Measurements from ENCODE around the gene ZNF836. TPM values are rescaled to one million over a fixed set of nuclear protein-coding genes. Genes with fewer than 3 reads are reported as not detected.

The ZNF836 gene
- total RNA-seq, 1 donor from 2014 or later = 7.5 TPM

GRCh38 chr19:52172347-52172746 lies 926 bp upstream of the ZNF836 start:
- no peak overlapping the region for H3K27ac ChIP-seq (ENCODE audit: low read depth, low read length)
- peaks cover 8% of the 10 kb centered on the region for H3K36me3 ChIP-seq (ENCODE audit: insufficient read depth, low read length)
- Mint-ChIP-seq H3K4me1 (ENCODE audit: low read depth, unreplicated experiment) (peaks cover 2% of the 10 kb centered on the region), H3K9me3 (ENCODE audit: unreplicated experiment) (peaks cover 21% of the 10 kb centered on the region), H3K27me3 (ENCODE audit: low read depth, unreplicated experiment) (no peaks in the 10 kb centered on the region), H3K4me3 (ENCODE audit: unreplicated experiment) (peak overlapping the region; percentile 100), H3K36me3 (ENCODE audit: low read depth, unreplicated experiment) (peaks cover 20% of the 10 kb centered on the region), H3K27ac (ENCODE audit: unreplicated experiment) (no peak overlapping the region)
- no peak for TF ChIP-seq CTCF (IDR thresholded peaks at IDR 0.05; ENCODE audit: insufficient read depth, low read depth, low read length)
- TF ChIP-seq EZH2 (IDR thresholded peaks at IDR 0.05; ENCODE audit: insufficient read depth, low read length) = no peak
- no peak overlapping the region for H3K9ac ChIP-seq (ENCODE audit: low read length)
- no peaks in the 10 kb centered on the region for H4K20me1 ChIP-seq (ENCODE audit: insufficient read depth, low read length)
- H3K4me1 ChIP-seq (ENCODE audit: insufficient read depth, low read length) = peaks cover 2% of the 10 kb centered on the region
- no peak overlapping the region for H2AFZ ChIP-seq (ENCODE audit: low read depth, low read length)
- DNase-seq (ENCODE audit: low read depth) = no peak
- no peak overlapping the region for H3K4me3 ChIP-seq (ENCODE audit: insufficient read depth, low read depth, low read length)
- H3K4me2 ChIP-seq (ENCODE audit: low read length) = peak overlapping the region; percentile 100
- H3K79me2 ChIP-seq (ENCODE audit: insufficient read depth, low read length) = no peaks in the 10 kb centered on the region
- no peaks in the 10 kb centered on the region for H3K9me3 ChIP-seq (ENCODE audit: insufficient read depth, low read depth, low read length)
- no peaks in the 10 kb centered on the region for H3K27me3 ChIP-seq (ENCODE audit: insufficient read depth, low read length)
- FAIRE-seq = no peak

- H3K79me2 ChIP-seq (ENCODE audit: insufficient read depth, low read length) = no peaks in the 10 kb centered on the region
- Mint-ChIP-seq H3K27ac (ENCODE audit: unreplicated experiment) (peak overlapping the region; percentile 80), H3K9me3 (ENCODE audit: unreplicated experiment) (peaks cover 21% of the 10 kb centered on the region), H3K4me3 (ENCODE audit: unreplicated experiment) (peak overlapping the region; percentile 100), H3K4me1 (ENCODE audit: low read depth, unreplicated experiment) (peaks cover 2% of the 10 kb centered on the region), H3K36me3 (ENCODE audit: low read depth, unreplicated experiment) (peaks cover 20% of the 10 kb centered on the region), H3K27me3 (ENCODE audit: low read depth, unreplicated experiment) (no peaks in the 10 kb centered on the region)
- FAIRE-seq (no peak), DNase-seq (ENCODE audit: low read depth) (no peak)
- peak overlapping the region; percentile 100 for H3K4me2 ChIP-seq (ENCODE audit: low read length)
- H3K4me3 ChIP-seq (ENCODE audit: insufficient read depth, low read depth, low read length) = peak overlapping the region; percentile 100
- no peak for TF ChIP-seq EZH2 (IDR thresholded peaks at IDR 0.05; ENCODE audit: insufficient read depth, low read length)
- no peak for TF ChIP-seq CTCF (IDR thresholded peaks at IDR 0.05; ENCODE audit: insufficient read depth, low read depth, low read length)
- peaks cover 11% of the 10 kb centered on the region for H3K36me3 ChIP-seq (ENCODE audit: insufficient read depth, low read length)
- no peaks in the 10 kb centered on the region for H3K27me3 ChIP-seq (ENCODE audit: insufficient read depth, low read length)
- peaks cover 2% of the 10 kb centered on the region for H3K4me1 ChIP-seq (ENCODE audit: insufficient read depth, low read length)
- H4K20me1 ChIP-seq (ENCODE audit: insufficient read depth, low read length) = no peaks in the 10 kb centered on the region
- no peaks in the 10 kb centered on the region for H3K9me3 ChIP-seq (ENCODE audit: insufficient read depth, low read depth, low read length)
- H3K9ac ChIP-seq (ENCODE audit: low read length) = peak overlapping the region; percentile 91
- H2AFZ ChIP-seq (ENCODE audit: low read depth, low read length) = peak overlapping the region; percentile 91
- H3K27ac ChIP-seq (ENCODE audit: low read depth, low read length) = no peak overlapping the region
These were observed 529 bp downstream of the ZNF836 start for GRCh38 chr19:52170863-52171320.

GRCh38 chr19:52170304-52170703 lies 1.1 kb downstream of the ZNF836 start:
- Mint-ChIP-seq H3K27me3 (ENCODE audit: low read depth, unreplicated experiment) (no peaks in the 10 kb centered on the region), H3K27ac (ENCODE audit: unreplicated experiment) (no peak overlapping the region), H3K4me1 (ENCODE audit: low read depth, unreplicated experiment) (peaks cover 2% of the 10 kb centered on the region), H3K9me3 (ENCODE audit: unreplicated experiment) (peaks cover 21% of the 10 kb centered on the region), H3K36me3 (ENCODE audit: low read depth, unreplicated experiment) (peaks cover 20% of the 10 kb centered on the region), H3K4me3 (ENCODE audit: unreplicated experiment) (peak overlapping the region; percentile 100)
- Histone ChIP-seq H3K4me2 (ENCODE audit: low read length) (peak overlapping the region; percentile 100), H3K9ac (ENCODE audit: low read length) (peak overlapping the region; percentile 91), H3K27ac (ENCODE audit: low read depth, low read length) (no peak overlapping the region), H3K79me2 (ENCODE audit: insufficient read depth, low read length) (no peaks in the 10 kb centered on the region), H3K27me3 (ENCODE audit: insufficient read depth, low read length) (no peaks in the 10 kb centered on the region), H3K36me3 (ENCODE audit: insufficient read depth, low read length) (peaks cover 11% of the 10 kb centered on the region), H2AFZ (ENCODE audit: low read depth, low read length) (peak overlapping the region; percentile 91), H3K4me1 (ENCODE audit: insufficient read depth, low read length) (peaks cover 2% of the 10 kb centered on the region), H3K9me3 (ENCODE audit: insufficient read depth, low read depth, low read length) (peaks cover 3% of the 10 kb centered on the region), H3K4me3 (ENCODE audit: insufficient read depth, low read depth, low read length) (peak overlapping the region; percentile 100), H4K20me1 (ENCODE audit: insufficient read depth, low read length) (no peaks in the 10 kb centered on the region)
- TF ChIP-seq EZH2 (IDR thresholded peaks at IDR 0.05; ENCODE audit: insufficient read depth, low read length) (no peak), CTCF (IDR thresholded peaks at IDR 0.05; ENCODE audit: insufficient read depth, low read depth, low read length) (no peak)
- FAIRE-seq (no peak), DNase-seq (ENCODE audit: low read depth) (no peak)
